Endothelial cell (in vitro differentiated cells): ENCODE results near the gene GON4L. TPM values are rescaled to one million over a fixed set of nuclear protein-coding genes. Genes with fewer than 3 reads are reported as not detected.

ENCODE experiments used
- DNase-seq: peaks from one replicate; pipeline ENCODE4 v3.0.0; 2021; ENCODE audit warnings: low spot score
- H3K27ac Mint-ChIP-seq: one replicate; pipeline ENCODE4 v1.8.0; 2021; ENCODE audit warnings: mixed read lengths, inconsistent platforms; ENCODE audit not compliant: unreplicated experiment
- H3K27me3 Mint-ChIP-seq: one replicate; pipeline ENCODE4 v1.8.0; 2021; ENCODE audit warnings: mild to moderate bottlenecking, moderate library complexity, mixed read lengths, inconsistent platforms; ENCODE audit not compliant: unreplicated experiment
- H3K36me3 Mint-ChIP-seq: one replicate; pipeline ENCODE4 v1.8.0; 2021; ENCODE audit warnings: mild to moderate bottlenecking, low read depth, mixed read lengths, inconsistent platforms; ENCODE audit not compliant: unreplicated experiment
- H3K4me1 Mint-ChIP-seq: one replicate; pipeline ENCODE4 v1.8.0; 2021; ENCODE audit warnings: mild to moderate bottlenecking, mixed read lengths, inconsistent platforms; ENCODE audit not compliant: unreplicated experiment
- H3K4me3 Mint-ChIP-seq: one replicate; pipeline ENCODE4 v1.8.0; 2021; ENCODE audit warnings: mild to moderate bottlenecking, mixed read lengths, inconsistent platforms; ENCODE audit not compliant: unreplicated experiment
- H3K9me3 Mint-ChIP-seq: one replicate; pipeline ENCODE4 v1.8.0; 2021; ENCODE audit warnings: mixed read lengths, inconsistent platforms; ENCODE audit not compliant: unreplicated experiment
- CTCF ChIP-seq: fragments of 200-600 bp; sonication (generic); IDR thresholded peaks from one replicate; pipeline ENCODE4 v1.5.0; 2021; ENCODE audit warnings: antibody characterized with exemption; ENCODE audit not compliant: unreplicated experiment
- total RNA-seq: library from RNA; stranded (reverse); fragmentation: NEBNext Ultra II Directional; extraction: Animal tissue kit (Norgen Biotek cat#: 25700); gene quantifications from one replicate; pipeline ENCODE4 v1.2.1, GENCODE V29; 2021; ENCODE audit not compliant: unreplicated experiment

Gene GON4L
- total RNA-seq, 1 donor from 2014 or later, result 72.7 TPM

GRCh38 chr1:155744711-155745283, 112.2 kb downstream of the GON4L start:
- H3K36me3 Mint-ChIP-seq, result peaks cover 15% of the 10 kb centered on the region
- H3K27me3 Mint-ChIP-seq, result peaks cover 3% of the 10 kb centered on the region
- H3K27ac Mint-ChIP-seq, result peak overlapping the region; percentile 93
- TF ChIP-seq CTCF, result no peak
- H3K4me3 Mint-ChIP-seq, result peak overlapping the region; percentile 96
- no peaks in the 10 kb centered on the region for H3K9me3 Mint-ChIP-seq
- peaks cover 5% of the 10 kb centered on the region for H3K4me1 Mint-ChIP-seq
- DNase-seq, result no peak

- TF ChIP-seq CTCF, result no peak
- no peak for DNase-seq
- Mint-ChIP-seq H3K9me3 (no peaks in the 10 kb centered on the region), H3K4me3 (no peak overlapping the region), H3K4me1 (peaks cover 13% of the 10 kb centered on the region), H3K27ac (no peak overlapping the region), H3K27me3 (peaks cover 3% of the 10 kb centered on the region), H3K36me3 (peaks cover 16% of the 10 kb centered on the region)
These were observed 115.1 kb downstream of the GON4L start for GRCh38 chr1:155741908-155742307.

GRCh38 chr1:155740995-155741394, 116.0 kb downstream of the GON4L start:
- H3K27ac Mint-ChIP-seq, result no peak overlapping the region
- H3K4me3 Mint-ChIP-seq, result no peak overlapping the region
- H3K4me1 Mint-ChIP-seq, result peaks cover 21% of the 10 kb centered on the region
- no peaks in the 10 kb centered on the region for H3K9me3 Mint-ChIP-seq
- H3K27me3 Mint-ChIP-seq, result peaks cover 3% of the 10 kb centered on the region
- DNase-seq, result no peak
- no peak for TF ChIP-seq CTCF
- H3K36me3 Mint-ChIP-seq, result peaks cover 22% of the 10 kb centered on the region

GRCh38 chr1:155729031-155729898, 127.7 kb downstream of the GON4L start:
- peaks cover 3% of the 10 kb centered on the region for H3K36me3 Mint-ChIP-seq
- no peaks in the 10 kb centered on the region for H3K9me3 Mint-ChIP-seq

More at GRCh38 chr1:155729031-155729898, 127.7 kb downstream of the GON4L start:
- DNase-seq, result peak; percentile 57
- peaks cover 6% of the 10 kb centered on the region for H3K4me1 Mint-ChIP-seq
- H3K27me3 Mint-ChIP-seq, result no peaks in the 10 kb centered on the region
- peak overlapping the region; percentile 7 for H3K4me3 Mint-ChIP-seq
- H3K27ac Mint-ChIP-seq, result peak overlapping the region; percentile 57
- peak; percentile 71 for TF ChIP-seq CTCF
